Keratinocyte (primary cell): ENCODE results near the gene FBP1. TPM values are rescaled to one million over a fixed set of nuclear protein-coding genes. Genes with fewer than 3 reads are reported as not detected.

Experiments
- DNase-seq: peaks from one replicate; pipeline ENCODE4 v3.0.0-alpha.2; 2011; ENCODE audit warnings: low read depth, missing footprints, low spot score
- FAIRE-seq: peaks from 2 replicates; lab custom pipeline; 2011; peaks lifted over from hg19 to GRCh38; lab: Jason Lieb, UNC
- H2AFZ ChIP-seq: 2 replicates; pipeline ENCODE4 v1.6.0; 2012; ENCODE audit warnings: low read length, control low read depth, inconsistent platforms; ENCODE audit not compliant: control insufficient read depth
- H3K27ac ChIP-seq: 2 replicates; pipeline ENCODE4 v1.5.1; 2011; ENCODE audit warnings: low read length; ENCODE audit not compliant: control insufficient read depth, insufficient read depth
- H3K27me3 ChIP-seq: 3 replicates; pipeline ENCODE4 v1.6.0; 2011; ENCODE audit warnings: low read length; ENCODE audit not compliant: control insufficient read depth, insufficient read depth; ENCODE audit errors: extremely low read depth
- H3K36me3 ChIP-seq, 2 experiments: 2 replicates in 1 of 2; 3 replicates in 1 of 2; pipeline ENCODE4 v1.5.1; 2011; ENCODE audit warnings: low read length in 2 of 2, mild to moderate bottlenecking in 1 of 2; ENCODE audit not compliant: control insufficient read depth in 2 of 2, insufficient read depth in 2 of 2; ENCODE audit errors: extremely low read depth in 1 of 2
- H3K4me1 ChIP-seq: 3 replicates; pipeline ENCODE4 v1.5.1; 2011; ENCODE audit warnings: low read length; ENCODE audit not compliant: control insufficient read depth, insufficient read depth; ENCODE audit errors: extremely low read depth
- H3K4me2 ChIP-seq: 3 replicates; pipeline ENCODE4 v1.6.0; 2011; ENCODE audit warnings: low read depth, low read length; ENCODE audit not compliant: control insufficient read depth, insufficient read depth; ENCODE audit errors: extremely low read depth
- H3K4me3 ChIP-seq, 3 experiments: fragments of 200-600 bp in 1 of 3; sonication (generic) in 1 of 3; 2 replicates in 2 of 3; 3 replicates in 1 of 3; pipeline ENCODE4 v1.5.1; 2011 to 2016; ENCODE audit warnings: low read length in 3 of 3, mild to moderate bottlenecking in 3 of 3, control low read depth in 2 of 3, inconsistent platforms in 1 of 3, low read depth in 1 of 3, mixed read lengths in 1 of 3, mixed run types in 1 of 3, moderate library complexity in 1 of 3; ENCODE audit not compliant: control insufficient read depth in 2 of 3, insufficient read depth in 2 of 3; ENCODE audit errors: extremely low read depth in 1 of 3
- H3K79me2 ChIP-seq: 2 replicates; pipeline ENCODE4 v1.6.0; 2012; ENCODE audit warnings: low read length; ENCODE audit not compliant: control insufficient read depth, insufficient read depth
- H3K9ac ChIP-seq: 3 replicates; pipeline ENCODE4 v1.6.0; 2011; ENCODE audit warnings: low read length; ENCODE audit not compliant: control insufficient read depth, insufficient read depth; ENCODE audit errors: extremely low read depth
- H3K9me1 ChIP-seq: 3 replicates; pipeline ENCODE4 v1.6.0; 2011; ENCODE audit warnings: low read length; ENCODE audit not compliant: control insufficient read depth, insufficient read depth; ENCODE audit errors: extremely low read depth
- H3K9me3 ChIP-seq: 2 replicates; pipeline ENCODE4 v1.5.1; 2012; ENCODE audit warnings: low read depth, low read length; ENCODE audit not compliant: control insufficient read depth
- H4K20me1 ChIP-seq: 3 replicates; pipeline ENCODE4 v1.6.0; 2011; ENCODE audit warnings: low read length; ENCODE audit not compliant: control insufficient read depth, insufficient read depth; ENCODE audit errors: extremely low read depth
- EZH2 ChIP-seq: IDR thresholded peaks from one replicate; pipeline ENCODE4 v1.6.1; 2012; ENCODE audit warnings: inconsistent platforms, mild to moderate bottlenecking, low read length, moderate library complexity
- dilution Hi-C: fragments of 300-500 bp; cut with MboI; formaldehyde crosslinking; loops from one replicate; pipeline ENCODE4 v1.7.0; 2020; ENCODE audit warnings: low sequenced_read_pairs; ENCODE audit not compliant: extremely low pct_ligation_motif_present
- polyA plus RNA-seq, 5 experiments: library from polyadenylated mRNA; depleted of rRNA in 3 of 5; stranded (reverse) in 3 of 5; stranded (forward) in 1 of 5; unstranded in 1 of 5; fragments of >200 nt; gene quantifications; 1 replicate in 1 of 5; 2 replicates in 3 of 5; 3 replicates in 1 of 5; pipeline versions ENCODE4 v1.2.1 to v1.2.3, GENCODE V29; 2011 to 2012; ENCODE audit warnings: missing spikeins in 2 of 5, low read depth in 1 of 5, low replicate concordance in 1 of 5
- TF ChIP-seq, protein P1 (sequence below), 3 experiments: IDR thresholded peaks in 1 of 3; conservative IDR thresholded peaks in 1 of 3; optimal IDR thresholded peaks in 1 of 3; 2 replicates in 2 of 3; 3 replicates in 1 of 3; pipeline versions ENCODE3 to v1.5.1; 2011; ENCODE audit warnings: low read length in 3 of 3, mild to moderate bottlenecking in 3 of 3, moderate library complexity in 2 of 3, control low read depth in 1 of 3, inconsistent platforms in 1 of 3; ENCODE audit not compliant: insufficient read depth in 2 of 3; ENCODE audit errors: extremely low read depth in 1 of 3

Gene FBP1
- polyA plus RNA-seq, 1 donor (not counting 4 experiments of a cell fraction or from before 2014, with no cell fraction given): 0.16 TPM

- Histone ChIP-seq H3K9me3 (no peaks in the 10 kb centered on the region), H3K9me1 (no peaks in the 10 kb centered on the region), H3K4me1 (peaks cover 3% of the 10 kb centered on the region), H3K4me3 (no peak overlapping the region), H2AFZ (no peak overlapping the region), H3K9ac (no peak overlapping the region), H3K27me3 (no peaks in the 10 kb centered on the region), H3K27ac (no peak overlapping the region), H3K36me3 (no peaks in the 10 kb centered on the region), H3K79me2 (no peaks in the 10 kb centered on the region), H3K4me2 (no peak overlapping the region), H4K20me1 (no peaks in the 10 kb centered on the region)
- no peak for DNase-seq
- dilution Hi-C loops: no loop called here
- TF ChIP-seq, protein P1, sequence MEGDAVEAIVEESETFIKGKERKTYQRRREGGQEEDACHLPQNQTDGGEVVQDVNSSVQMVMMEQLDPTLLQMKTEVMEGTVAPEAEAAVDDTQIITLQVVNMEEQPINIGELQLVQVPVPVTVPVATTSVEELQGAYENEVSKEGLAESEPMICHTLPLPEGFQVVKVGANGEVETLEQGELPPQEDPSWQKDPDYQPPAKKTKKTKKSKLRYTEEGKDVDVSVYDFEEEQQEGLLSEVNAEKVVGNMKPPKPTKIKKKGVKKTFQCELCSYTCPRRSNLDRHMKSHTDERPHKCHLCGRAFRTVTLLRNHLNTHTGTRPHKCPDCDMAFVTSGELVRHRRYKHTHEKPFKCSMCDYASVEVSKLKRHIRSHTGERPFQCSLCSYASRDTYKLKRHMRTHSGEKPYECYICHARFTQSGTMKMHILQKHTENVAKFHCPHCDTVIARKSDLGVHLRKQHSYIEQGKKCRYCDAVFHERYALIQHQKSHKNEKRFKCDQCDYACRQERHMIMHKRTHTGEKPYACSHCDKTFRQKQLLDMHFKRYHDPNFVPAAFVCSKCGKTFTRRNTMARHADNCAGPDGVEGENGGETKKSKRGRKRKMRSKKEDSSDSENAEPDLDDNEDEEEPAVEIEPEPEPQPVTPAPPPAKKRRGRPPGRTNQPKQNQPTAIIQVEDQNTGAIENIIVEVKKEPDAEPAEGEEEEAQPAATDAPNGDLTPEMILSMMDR (optimal IDR thresholded peaks at IDR 0.05 in 1 of 3, IDR thresholded peaks at IDR 0.05 in 1 of 3, conservative IDR thresholded peaks at IDR 0.05 in 1 of 3; ENCODE audit: extremely low read depth in 1 of 3, insufficient read depth in 2 of 3, low read length in 3 of 3): no peak
- TF ChIP-seq EZH2: no peak
- FAIRE-seq: no peak
Observed at GRCh38 chr9:94586814-94587213, 52.5 kb downstream of the FBP1 start.

GRCh38 chr9:94586316-94586715 lies 53.0 kb downstream of the FBP1 start:
- Histone ChIP-seq H3K27me3 (no peaks in the 10 kb centered on the region), H3K4me2 (no peak overlapping the region), H3K4me3 (no peak overlapping the region)

More at GRCh38 chr9:94586316-94586715, 53.0 kb downstream of the FBP1 start:
- FAIRE-seq (no peak), DNase-seq (no peak)
- Histone ChIP-seq H3K36me3 (no peaks in the 10 kb centered on the region), H3K27ac (no peak overlapping the region), H3K9me3 (no peaks in the 10 kb centered on the region), H3K9ac (no peak overlapping the region), H3K9me1 (no peaks in the 10 kb centered on the region), H3K4me1 (peaks cover 8% of the 10 kb centered on the region), H4K20me1 (no peaks in the 10 kb centered on the region), H3K79me2 (no peaks in the 10 kb centered on the region), H2AFZ (no peak overlapping the region)
- TF ChIP-seq EZH2: no peak
- TF ChIP-seq, protein P1 (optimal IDR thresholded peaks at IDR 0.05 in 1 of 3, IDR thresholded peaks at IDR 0.05 in 1 of 3, conservative IDR thresholded peaks at IDR 0.05 in 1 of 3; ENCODE audit: extremely low read depth in 1 of 3, insufficient read depth in 2 of 3, low read length in 3 of 3): no peak
- dilution Hi-C loops: no loop called here
